Measurements from ENCODE around the gene MED13L.
"Not testable (repeated sequence)": the region's sequence is repeated elsewhere in the genome, so short reads cannot be mapped to it uniquely, and the experiment has no call there.

The MED13L gene

GRCh38 chr12:116141110-116141832 is 136.2 kb downstream of the MED13L start:
- DNase-seq (ENCODE audit: low spot score), result no peak
- Mint-ChIP-seq H3K27me3 (ENCODE audit: low read depth) (no peaks in the 10 kb centered on the region), H3K36me3 (ENCODE audit: low read depth) (no peaks in the 10 kb centered on the region), H3K27ac (no peak overlapping the region), H3K4me1 (ENCODE audit: low read depth) (peaks cover 55% of the 10 kb centered on the region), H3K9me3 (no peaks in the 10 kb centered on the region), H3K4me3 (no peak overlapping the region)

DNA sequence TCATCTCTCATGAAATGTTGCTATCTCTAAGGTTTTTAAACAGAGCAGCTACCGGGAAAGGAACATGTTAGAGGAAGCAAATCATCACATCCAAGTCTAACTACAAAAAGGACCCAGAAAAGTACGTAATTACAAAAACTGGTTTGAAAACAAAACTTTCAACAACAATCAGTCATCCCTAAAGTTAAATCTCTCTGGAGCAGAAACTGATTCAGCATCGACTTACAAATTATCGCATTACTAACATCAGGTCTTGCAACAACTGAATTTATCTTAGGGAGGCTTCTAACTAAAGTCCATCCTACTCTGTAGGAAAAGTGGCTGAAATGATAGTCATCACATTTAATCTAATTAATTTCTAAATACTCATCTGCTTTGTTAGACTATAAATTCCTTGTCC is 137.0 kb downstream of the MED13L start:
- H3K36me3 Mint-ChIP-seq (ENCODE audit: low read depth), result no peaks in the 10 kb centered on the region
- no peaks in the 10 kb centered on the region for H3K9me3 Mint-ChIP-seq
- H3K4me1 Mint-ChIP-seq (ENCODE audit: low read depth), result peaks cover 59% of the 10 kb centered on the region
- no peak for DNase-seq (ENCODE audit: low spot score)
- no peaks in the 10 kb centered on the region for H3K27me3 Mint-ChIP-seq (ENCODE audit: low read depth)
- H3K27ac Mint-ChIP-seq, result no peak overlapping the region
- H3K4me3 Mint-ChIP-seq, result no peak overlapping the region

GRCh38 chr12:116138781-116139180 is 138.7 kb downstream of the MED13L start:
- H3K36me3 Mint-ChIP-seq (ENCODE audit: low read depth), result no peaks in the 10 kb centered on the region
- no peak overlapping the region for H3K4me3 Mint-ChIP-seq
- peaks cover 56% of the 10 kb centered on the region for H3K4me1 Mint-ChIP-seq (ENCODE audit: low read depth)
- no peak overlapping the region for H3K27ac Mint-ChIP-seq
- H3K27me3 Mint-ChIP-seq (ENCODE audit: low read depth), result no peaks in the 10 kb centered on the region
- DNase-seq (ENCODE audit: low spot score), result no peak
- no peaks in the 10 kb centered on the region for H3K9me3 Mint-ChIP-seq

GRCh38 chr12:116138364-116138763 is 139.1 kb downstream of the MED13L start:
- DNase-seq (ENCODE audit: low spot score), result no peak
- Mint-ChIP-seq H3K9me3 (no peaks in the 10 kb centered on the region), H3K27me3 (ENCODE audit: low read depth) (no peaks in the 10 kb centered on the region), H3K27ac (no peak overlapping the region), H3K4me1 (ENCODE audit: low read depth) (peaks cover 56% of the 10 kb centered on the region), H3K36me3 (ENCODE audit: low read depth) (no peaks in the 10 kb centered on the region), H3K4me3 (no peak overlapping the region)

DNA sequence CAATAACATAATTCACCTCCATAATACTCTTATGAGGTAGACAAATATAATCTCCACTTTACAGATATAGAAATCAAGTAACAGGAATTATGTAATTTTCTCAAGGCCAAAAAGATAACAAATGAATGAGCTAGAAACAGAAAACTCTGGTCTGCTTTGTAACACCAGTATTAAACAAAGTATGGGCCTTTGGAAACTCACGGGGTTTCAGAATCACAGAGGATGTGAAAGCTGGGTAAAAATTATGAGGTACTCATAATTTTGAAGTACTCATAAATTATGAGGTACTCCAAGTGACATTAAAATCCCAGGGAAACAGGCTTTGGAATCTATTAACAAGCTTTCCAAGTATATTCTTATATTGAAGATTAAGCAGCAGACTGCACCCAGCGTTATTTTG is 140.2 kb downstream of the MED13L start:
- no peak for DNase-seq (ENCODE audit: low spot score)
- H3K4me1 Mint-ChIP-seq (ENCODE audit: low read depth), result peaks cover 55% of the 10 kb centered on the region
- no peaks in the 10 kb centered on the region for H3K9me3 Mint-ChIP-seq
- peak overlapping the region; percentile 71 for H3K27ac Mint-ChIP-seq
- H3K4me3 Mint-ChIP-seq, result peak overlapping the region; percentile 52
- H3K36me3 Mint-ChIP-seq (ENCODE audit: low read depth), result no peaks in the 10 kb centered on the region
- H3K27me3 Mint-ChIP-seq (ENCODE audit: low read depth), result no peaks in the 10 kb centered on the region

GRCh38 chr12:116136340-116136739 is 141.2 kb downstream of the MED13L start:
- H3K9me3 Mint-ChIP-seq, result no peaks in the 10 kb centered on the region
- peak; percentile 29 for DNase-seq (ENCODE audit: low spot score)
- peak overlapping the region; percentile 58 for H3K4me3 Mint-ChIP-seq
- H3K27ac Mint-ChIP-seq, result peak overlapping the region; percentile 94
- no peaks in the 10 kb centered on the region for H3K27me3 Mint-ChIP-seq (ENCODE audit: low read depth)
- peaks cover 49% of the 10 kb centered on the region for H3K4me1 Mint-ChIP-seq (ENCODE audit: low read depth)
- H3K36me3 Mint-ChIP-seq (ENCODE audit: low read depth), result no peaks in the 10 kb centered on the region

- no peaks in the 10 kb centered on the region for H3K27me3 Mint-ChIP-seq (ENCODE audit: low read depth)
- H3K4me3 Mint-ChIP-seq, result no peak overlapping the region
- no peaks in the 10 kb centered on the region for H3K36me3 Mint-ChIP-seq (ENCODE audit: low read depth)
- H3K4me1 Mint-ChIP-seq (ENCODE audit: low read depth), result peaks cover 55% of the 10 kb centered on the region
- peak overlapping the region; percentile 72 for H3K27ac Mint-ChIP-seq
- no peaks in the 10 kb centered on the region for H3K9me3 Mint-ChIP-seq
- no peak for DNase-seq (ENCODE audit: low spot score)
Measured at GRCh38 chr12:116135209-116135930, 142.1 kb downstream of the MED13L start.

DNA sequence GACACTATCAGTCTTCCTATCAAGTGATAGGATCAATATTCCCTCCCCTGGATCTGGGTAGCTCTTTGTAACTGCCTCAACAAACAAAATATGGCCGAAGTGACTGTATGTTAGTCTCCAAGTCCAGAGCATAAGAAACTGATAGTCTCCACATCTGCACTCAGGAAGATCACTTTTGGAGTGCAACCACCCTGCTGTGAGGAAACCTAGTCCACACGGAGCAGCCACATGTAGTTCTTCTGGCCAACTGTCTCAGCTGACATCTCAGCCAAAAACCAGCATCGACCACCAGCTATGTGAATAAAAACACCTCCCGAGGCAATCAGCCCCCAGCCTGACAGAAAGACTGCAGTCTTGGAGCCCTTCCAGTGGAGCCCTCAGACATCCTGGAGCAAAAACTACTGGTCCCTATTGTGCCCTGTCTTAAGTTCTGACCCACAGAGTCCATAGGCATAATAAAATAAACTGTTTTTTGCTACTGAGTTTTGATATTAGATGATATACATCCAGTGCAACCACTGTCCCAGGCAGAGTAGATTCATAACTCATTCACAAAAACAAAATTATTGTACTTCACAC is 143.8 kb downstream of the MED13L start:
- no peak for DNase-seq (ENCODE audit: low spot score)
- no peak overlapping the region for H3K4me3 Mint-ChIP-seq
- H3K4me1 Mint-ChIP-seq (ENCODE audit: low read depth), result peaks cover 53% of the 10 kb centered on the region
- H3K36me3 Mint-ChIP-seq (ENCODE audit: low read depth), result no peaks in the 10 kb centered on the region
- H3K27ac Mint-ChIP-seq, result peak overlapping the region; percentile 27
- no peaks in the 10 kb centered on the region for H3K9me3 Mint-ChIP-seq
- H3K27me3 Mint-ChIP-seq (ENCODE audit: low read depth), result no peaks in the 10 kb centered on the region

DNA sequence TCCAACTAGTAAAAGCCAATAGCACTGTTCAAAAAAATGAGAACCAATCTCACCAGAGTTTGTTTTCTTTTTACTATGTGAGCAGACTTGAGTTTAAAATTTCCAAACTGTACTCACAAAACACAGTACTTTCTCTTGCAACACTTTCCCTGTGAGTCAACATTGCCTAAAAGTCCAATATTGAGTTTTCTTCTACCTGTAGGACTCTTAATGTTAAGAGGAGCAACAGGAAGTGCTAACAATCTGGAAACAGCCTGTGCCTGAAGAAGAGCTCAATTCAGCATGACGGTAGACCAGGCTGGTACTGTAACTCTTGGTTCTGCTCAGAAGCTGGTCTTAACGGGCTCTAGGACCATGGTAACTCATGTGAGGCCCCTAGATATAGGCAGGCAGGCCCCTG is 144.3 kb downstream of the MED13L start:
- Mint-ChIP-seq H3K4me3 (no peak overlapping the region), H3K27ac (peak overlapping the region; percentile 49), H3K4me1 (ENCODE audit: low read depth) (peaks cover 47% of the 10 kb centered on the region), H3K9me3 (no peaks in the 10 kb centered on the region), H3K36me3 (ENCODE audit: low read depth) (no peaks in the 10 kb centered on the region), H3K27me3 (ENCODE audit: low read depth) (no peaks in the 10 kb centered on the region)
- no peak for DNase-seq (ENCODE audit: low spot score)

DNA sequence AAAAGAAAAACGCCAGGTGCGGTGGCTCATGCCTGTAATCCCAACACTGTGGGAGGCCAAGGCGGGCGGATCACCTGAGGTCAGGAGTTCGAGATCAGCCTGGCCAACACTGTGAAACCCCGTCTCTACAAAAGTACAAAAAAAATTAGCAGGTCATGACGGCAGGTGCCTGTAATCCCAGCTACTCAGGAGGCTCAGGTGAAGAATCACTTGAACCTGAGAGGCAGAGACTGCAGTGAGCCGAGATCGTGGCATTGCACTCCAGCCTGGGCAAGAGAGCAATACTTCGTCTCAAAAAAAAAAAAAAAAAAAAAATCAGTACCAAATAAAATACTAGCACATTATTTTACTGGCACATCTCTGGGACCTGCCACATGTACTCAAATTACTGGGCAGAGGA is 145.5 kb downstream of the MED13L start:
- not testable (repeated sequence) for H3K9me3 Mint-ChIP-seq; H3K27ac Mint-ChIP-seq; DNase-seq (ENCODE audit: low spot score); H3K4me3 Mint-ChIP-seq; H3K27me3 Mint-ChIP-seq (ENCODE audit: low read depth); H3K36me3 Mint-ChIP-seq (ENCODE audit: low read depth)
- H3K4me1 Mint-ChIP-seq (ENCODE audit: low read depth), result peaks cover 43% of the 10 kb centered on the region

GRCh38 chr12:116131176-116131575 is 146.3 kb downstream of the MED13L start:
- Mint-ChIP-seq H3K9me3 (no peaks in the 10 kb centered on the region), H3K4me3 (no peak overlapping the region), H3K27ac (no peak overlapping the region), H3K27me3 (ENCODE audit: low read depth) (no peaks in the 10 kb centered on the region), H3K4me1 (ENCODE audit: low read depth) (peaks cover 39% of the 10 kb centered on the region), H3K36me3 (ENCODE audit: low read depth) (no peaks in the 10 kb centered on the region)
- DNase-seq (ENCODE audit: low spot score), result no peak

DNA sequence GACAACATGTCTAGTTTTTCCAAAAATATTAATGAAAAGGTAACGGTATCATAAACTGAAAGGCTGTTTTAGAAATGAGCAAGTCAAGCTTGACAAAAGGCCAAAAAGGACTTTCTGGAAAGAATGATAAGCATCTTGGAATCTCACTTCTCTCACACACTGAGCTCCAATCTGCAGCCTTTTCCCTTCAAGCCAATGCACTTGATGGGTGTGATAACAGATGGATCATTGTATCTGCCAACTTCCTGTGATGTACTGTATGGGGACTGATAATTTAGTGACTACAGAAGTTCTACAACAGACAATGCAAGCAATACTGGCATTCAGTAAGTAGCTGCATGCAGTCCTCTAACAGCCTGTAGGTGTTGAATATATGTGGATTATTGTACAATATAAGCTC is 147.1 kb downstream of the MED13L start:
- no peak for DNase-seq (ENCODE audit: low spot score)
- Mint-ChIP-seq H3K4me3 (no peak overlapping the region), H3K27ac (no peak overlapping the region), H3K9me3 (no peaks in the 10 kb centered on the region), H3K36me3 (ENCODE audit: low read depth) (no peaks in the 10 kb centered on the region), H3K4me1 (ENCODE audit: low read depth) (peaks cover 37% of the 10 kb centered on the region), H3K27me3 (ENCODE audit: low read depth) (no peaks in the 10 kb centered on the region)

DNA sequence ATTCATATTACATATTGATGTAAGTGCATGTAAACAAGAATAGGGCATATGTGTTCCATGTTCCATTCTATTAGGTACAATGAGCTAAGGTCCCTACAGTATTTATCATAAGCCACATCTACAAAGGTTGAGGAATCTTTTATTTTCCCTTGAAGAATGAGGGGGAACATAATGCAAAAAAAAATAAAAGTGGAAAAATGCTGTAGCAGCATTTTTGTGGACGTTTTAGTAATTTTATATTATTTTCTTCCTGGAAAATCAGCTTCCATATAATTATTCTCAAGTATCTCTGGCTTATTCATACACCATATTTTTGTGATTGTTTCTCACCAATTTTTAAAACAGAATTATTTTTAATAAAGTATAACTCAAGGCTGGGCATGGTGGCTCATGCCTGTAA is 148.7 kb downstream of the MED13L start:
- H3K27ac Mint-ChIP-seq, result no peak overlapping the region
- no peak overlapping the region for H3K4me3 Mint-ChIP-seq
- no peak for DNase-seq (ENCODE audit: low spot score)
- peaks cover 36% of the 10 kb centered on the region for H3K4me1 Mint-ChIP-seq (ENCODE audit: low read depth)
- no peaks in the 10 kb centered on the region for H3K36me3 Mint-ChIP-seq (ENCODE audit: low read depth)
- H3K9me3 Mint-ChIP-seq, result no peaks in the 10 kb centered on the region
- no peaks in the 10 kb centered on the region for H3K27me3 Mint-ChIP-seq (ENCODE audit: low read depth)

GRCh38 chr12:116127859-116128258 is 149.6 kb downstream of the MED13L start:
- H3K27me3 Mint-ChIP-seq (ENCODE audit: low read depth), result no peaks in the 10 kb centered on the region
- H3K36me3 Mint-ChIP-seq (ENCODE audit: low read depth), result no peaks in the 10 kb centered on the region
- H3K4me1 Mint-ChIP-seq (ENCODE audit: low read depth), result peaks cover 36% of the 10 kb centered on the region
- DNase-seq (ENCODE audit: low spot score), result no peak
- H3K4me3 Mint-ChIP-seq, result no peak overlapping the region
- H3K9me3 Mint-ChIP-seq, result no peaks in the 10 kb centered on the region
- H3K27ac Mint-ChIP-seq, result no peak overlapping the region
